D341Med (cell line): ENCODE data around the gene TBC1D1.

Source experiments
- DNase-seq: peaks from one replicate; pipeline ENCODE4 v3.0.0; 2012; ENCODE audit warnings: low spot score

TBC1D1 gene

GRCh38 chr4:37991623-37992410 is 100.9 kb downstream of the TBC1D1 start:
- DNase-seq = no peak

GRCh38 chr4:37993806-37994205 is 102.9 kb downstream of the TBC1D1 start:
- no peak for DNase-seq

- DNase-seq = no peak
These were observed 103.7 kb downstream of the TBC1D1 start for GRCh38 chr4:37994569-37994968.

- no peak for DNase-seq
These were observed 104.5 kb downstream of the TBC1D1 start for GRCh38 chr4:37995299-37995821.

GRCh38 chr4:37995981-37996775 is 105.3 kb downstream of the TBC1D1 start:
- DNase-seq = no peak

- DNase-seq = no peak
These were observed 107.3 kb downstream of the TBC1D1 start for GRCh38 chr4:37998226-37998625.

- no peak for DNase-seq
These were observed 108.3 kb downstream of the TBC1D1 start for GRCh38 chr4:37999000-37999716.

GRCh38 chr4:37999965-38000364 is 109.1 kb downstream of the TBC1D1 start:
- DNase-seq = no peak

- no peak for DNase-seq
These were observed 111.0 kb downstream of the TBC1D1 start for GRCh38 chr4:38001927-38002326.

GRCh38 chr4:38002451-38003071 is 111.7 kb downstream of the TBC1D1 start:
- no peak for DNase-seq

- no peak for DNase-seq
These were observed 112.2 kb downstream of the TBC1D1 start for GRCh38 chr4:38003102-38003501.

GRCh38 chr4:38003628-38004027 is 112.7 kb downstream of the TBC1D1 start:
- no peak for DNase-seq

GRCh38 chr4:38004062-38004461 is 113.2 kb downstream of the TBC1D1 start:
- no peak for DNase-seq

- no peak for DNase-seq
These were observed 114.0 kb downstream of the TBC1D1 start for GRCh38 chr4:38004887-38005286.

- no peak for DNase-seq
These were observed 114.8 kb downstream of the TBC1D1 start for GRCh38 chr4:38005637-38006036.

- no peak for DNase-seq
These were observed 116.8 kb downstream of the TBC1D1 start for GRCh38 chr4:38007645-38008044.

GRCh38 chr4:38008571-38009021 is 117.7 kb downstream of the TBC1D1 start:
- DNase-seq = no peak

GRCh38 chr4:38009421-38009820 is 118.5 kb downstream of the TBC1D1 start:
- DNase-seq = no peak

GRCh38 chr4:38009949-38010348 is 119.1 kb downstream of the TBC1D1 start:
- no peak for DNase-seq

- DNase-seq = no peak
These were observed 120.8 kb downstream of the TBC1D1 start for GRCh38 chr4:38011511-38012162.
